Smooth muscle cell (in vitro differentiated cells): ENCODE data around the gene NT5DC1. TPM values are rescaled to one million over a fixed set of nuclear protein-coding genes. Genes with fewer than 3 reads are reported as not detected.

Source experiments
- DNase-seq: peaks from one replicate; lab custom pipeline; 2025; ENCODE audit not compliant: unreplicated experiment; lab: John Stamatoyannopoulos, UW
- H2AFZ ChIP-seq: fragments of 200-600 bp; sonication (generic); 2 replicates; pipeline ENCODE4 v1.6.0; 2016; ENCODE audit warnings: antibody characterized with exemption, low read depth, mild to moderate bottlenecking
- H3F3A ChIP-seq: fragments of 200-600 bp; sonication (generic); 2 replicates; pipeline ENCODE4 v1.6.0; 2017; ENCODE audit warnings: antibody characterized with exemption, low read depth
- H3K27ac ChIP-seq: fragments of 200-600 bp; sonication (generic); 2 replicates; pipeline ENCODE4 v1.5.1; 2016; ENCODE audit warnings: low read depth, mild to moderate bottlenecking
- H3K27me3 ChIP-seq: fragments of 200-600 bp; sonication (generic); 2 replicates; pipeline ENCODE4 v1.6.1; 2016; ENCODE audit warnings: low read depth, mild to moderate bottlenecking
- H3K36me3 ChIP-seq: fragments of 200-600 bp; sonication (generic); 2 replicates; pipeline ENCODE4 v1.5.1; 2016; ENCODE audit warnings: low read depth
- H3K4me1 ChIP-seq: fragments of 200-600 bp; sonication (generic); 2 replicates; pipeline ENCODE4 v1.5.1; 2016; ENCODE audit warnings: low read depth
- H3K4me2 ChIP-seq: fragments of 200-600 bp; sonication (generic); 2 replicates; pipeline ENCODE4 v1.6.0; 2016; ENCODE audit warnings: mild to moderate bottlenecking
- H3K4me3 ChIP-seq: fragments of 200-600 bp; sonication (generic); 2 replicates; pipeline ENCODE4 v1.5.1; 2016; ENCODE audit warnings: mild to moderate bottlenecking
- H3K79me2 ChIP-seq: fragments of 200-600 bp; sonication (generic); 2 replicates; pipeline ENCODE4 v1.6.0; 2016; ENCODE audit warnings: low read depth, mild to moderate bottlenecking
- H3K9ac ChIP-seq: fragments of 200-600 bp; sonication (generic); 2 replicates; pipeline ENCODE4 v1.6.0; 2016; ENCODE audit warnings: low read depth
- H3K9me3 ChIP-seq: fragments of 200-600 bp; sonication (generic); replicated peaks from 2 replicates; pipeline ENCODE4 v1.5.1; 2016; ENCODE audit warnings: low read depth
- H4K20me1 ChIP-seq: fragments of 200-600 bp; sonication (generic); 2 replicates; pipeline ENCODE4 v1.6.0; 2016; ENCODE audit warnings: low read depth
- WGBS: methylation state at CpG from one replicate; pipeline ENCODE4 v1.1.7; 2016; ENCODE audit warnings: low lambda C conversion rate; 5-methylcytosine and 5-hydroxymethylcytosine counted together
- polyA plus RNA-seq: library from polyadenylated mRNA; unstranded; fragments of >200 nt; fragmentation: Nextera tagmentation; extraction: Ambion mirVana; gene quantifications from 2 replicates; pipeline ENCODE4 v1.2.1, GENCODE V29; 2016
- total RNA-seq: library from RNA; depleted of rRNA; stranded (reverse); fragments of >200 nt; gene quantifications from 2 replicates; pipeline ENCODE4 v1.2.3, GENCODE V29; 2014
- TF ChIP-seq, protein P1 (sequence below): fragments of 200-600 bp; sonication (generic); IDR thresholded peaks from 2 replicates; pipeline ENCODE4 v1.5.1; 2017; ENCODE audit warnings: borderline replicate concordance, mild to moderate bottlenecking, antibody characterized with exemption; ENCODE audit not compliant: insufficient read depth, poor library complexity, severe bottlenecking

The NT5DC1 gene
- total and polyA plus RNA-seq, 2 experiments from 2014 or later, result 3.7 to 23.9 TPM

DNA sequence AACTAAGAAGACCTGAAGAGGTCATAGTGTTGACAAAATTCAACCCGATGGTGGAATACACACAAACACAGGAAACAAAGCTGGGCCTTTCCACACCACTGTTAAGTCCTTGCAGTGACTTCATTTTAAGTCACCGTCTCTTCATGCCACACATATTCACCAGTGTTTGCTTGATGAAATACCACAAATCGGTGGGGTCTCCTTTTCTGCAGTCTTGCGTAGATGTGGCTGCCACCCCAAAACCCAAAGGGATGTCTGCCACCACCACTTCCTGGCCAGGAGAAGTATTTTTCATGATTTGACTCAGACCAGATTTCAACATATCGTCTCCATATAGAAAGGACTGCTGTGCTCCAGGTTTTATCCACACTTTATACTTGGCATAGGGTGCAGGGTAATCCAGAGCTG is 36.3 kb downstream of the NT5DC1 start:
- Histone ChIP-seq H3K36me3 (no peaks in the 10 kb centered on the region), H3K4me1 (no peaks in the 10 kb centered on the region), H2AFZ (no peak overlapping the region), H3F3A (no peaks in the 10 kb centered on the region), H3K27ac (no peak overlapping the region), H3K79me2 (no peaks in the 10 kb centered on the region), H3K4me2 (no peak overlapping the region), H3K9me3 (no peaks in the 10 kb centered on the region), H4K20me1 (no peaks in the 10 kb centered on the region), H3K9ac (no peak overlapping the region), H3K4me3 (no peak overlapping the region), H3K27me3 (no peaks in the 10 kb centered on the region)
- DNase-seq, result no peak
- 92% methylated on average over 5 of the region's 5 CpGs for WGBS
- TF ChIP-seq, protein P1, sequence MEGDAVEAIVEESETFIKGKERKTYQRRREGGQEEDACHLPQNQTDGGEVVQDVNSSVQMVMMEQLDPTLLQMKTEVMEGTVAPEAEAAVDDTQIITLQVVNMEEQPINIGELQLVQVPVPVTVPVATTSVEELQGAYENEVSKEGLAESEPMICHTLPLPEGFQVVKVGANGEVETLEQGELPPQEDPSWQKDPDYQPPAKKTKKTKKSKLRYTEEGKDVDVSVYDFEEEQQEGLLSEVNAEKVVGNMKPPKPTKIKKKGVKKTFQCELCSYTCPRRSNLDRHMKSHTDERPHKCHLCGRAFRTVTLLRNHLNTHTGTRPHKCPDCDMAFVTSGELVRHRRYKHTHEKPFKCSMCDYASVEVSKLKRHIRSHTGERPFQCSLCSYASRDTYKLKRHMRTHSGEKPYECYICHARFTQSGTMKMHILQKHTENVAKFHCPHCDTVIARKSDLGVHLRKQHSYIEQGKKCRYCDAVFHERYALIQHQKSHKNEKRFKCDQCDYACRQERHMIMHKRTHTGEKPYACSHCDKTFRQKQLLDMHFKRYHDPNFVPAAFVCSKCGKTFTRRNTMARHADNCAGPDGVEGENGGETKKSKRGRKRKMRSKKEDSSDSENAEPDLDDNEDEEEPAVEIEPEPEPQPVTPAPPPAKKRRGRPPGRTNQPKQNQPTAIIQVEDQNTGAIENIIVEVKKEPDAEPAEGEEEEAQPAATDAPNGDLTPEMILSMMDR, result no peak

DNA sequence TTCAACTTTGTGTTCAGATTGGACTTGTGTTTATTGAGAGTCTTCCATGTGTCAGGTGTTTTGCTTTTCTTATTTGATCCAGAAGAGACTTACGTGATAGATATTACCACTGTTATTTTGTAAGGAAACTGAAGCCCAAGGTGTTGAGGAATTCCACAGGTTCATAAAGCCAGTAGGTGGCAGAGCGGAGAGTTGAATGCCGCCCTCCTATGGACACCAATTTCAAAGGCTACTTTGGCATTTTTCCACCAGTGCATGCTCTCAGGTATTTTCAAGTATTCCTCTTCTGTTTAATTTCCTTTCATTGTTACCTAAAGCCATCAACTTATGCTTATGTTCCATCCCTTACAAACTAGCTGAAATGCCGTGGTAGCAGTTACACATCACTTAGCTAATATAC is 39.3 kb downstream of the NT5DC1 start:
- Histone ChIP-seq H3K4me1 (peaks cover 3% of the 10 kb centered on the region), H3K36me3 (no peaks in the 10 kb centered on the region), H3K4me3 (no peak overlapping the region), H3K9ac (no peak overlapping the region), H3K4me2 (no peak overlapping the region), H3K27me3 (no peaks in the 10 kb centered on the region), H3F3A (no peaks in the 10 kb centered on the region), H4K20me1 (no peaks in the 10 kb centered on the region), H3K27ac (no peak overlapping the region), H3K9me3 (no peaks in the 10 kb centered on the region), H3K79me2 (no peaks in the 10 kb centered on the region), H2AFZ (no peak overlapping the region)
- 87% methylated on average over 4 of the region's 4 CpGs for WGBS
- TF ChIP-seq, protein P1, result no peak
- DNase-seq, result no peak

DNA sequence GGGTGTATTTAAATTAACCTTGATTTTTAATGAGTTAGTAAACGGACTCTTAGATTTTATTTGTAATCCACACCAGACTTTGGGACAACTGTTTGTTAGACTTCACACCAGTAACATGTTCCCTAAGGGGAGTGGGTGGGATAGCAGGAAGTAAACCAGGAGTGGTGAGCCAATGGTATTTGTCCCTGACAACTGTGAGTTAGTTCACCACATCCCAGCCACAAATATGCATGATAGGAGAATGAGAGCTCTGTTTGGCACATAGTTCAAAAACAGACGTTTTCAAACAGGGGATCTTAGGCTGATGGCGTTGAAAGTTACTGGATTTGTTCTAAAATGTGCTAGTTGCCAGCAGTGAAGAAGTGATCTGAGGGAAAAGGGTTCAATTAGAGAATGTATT is 44.0 kb downstream of the NT5DC1 start:
- H3K36me3 ChIP-seq, result no peaks in the 10 kb centered on the region
- no peaks in the 10 kb centered on the region for H4K20me1 ChIP-seq
- H2AFZ ChIP-seq, result peak overlapping the region; percentile 19
- peak overlapping the region; percentile 24 for H3K9ac ChIP-seq
- H3F3A ChIP-seq, result no peaks in the 10 kb centered on the region
- no peaks in the 10 kb centered on the region for H3K79me2 ChIP-seq
- no peak for DNase-seq
- H3K9me3 ChIP-seq, result no peaks in the 10 kb centered on the region
- WGBS, result 11% methylated on average over 3 of the region's 3 CpGs
- peaks cover 3% of the 10 kb centered on the region for H3K4me1 ChIP-seq
- H3K4me2 ChIP-seq, result peak overlapping the region; percentile 74
- no peaks in the 10 kb centered on the region for H3K27me3 ChIP-seq
- TF ChIP-seq, protein P1, result no peak
- no peak overlapping the region for H3K4me3 ChIP-seq
- H3K27ac ChIP-seq, result peak overlapping the region; percentile 75
